WTC11 (cell line): ENCODE data around the gene CFAP119. TPM values are rescaled to one million over a fixed set of nuclear protein-coding genes. Genes with fewer than 3 reads are reported as not detected.

Experiments used
- ATAC-seq: fragments of 200-7000 bp; cut with Tn5 transposase; 2 replicates; pipeline ENCODE4 v1.10.0; 2021; ENCODE audit warnings: mild to moderate bottlenecking, moderate library complexity
- CTCF ChIA-PET: fragments of 300-600 bp; sonication (Branson Sonifier 250); formaldehyde crosslinking; loops from one replicate; lab custom pipeline; 2021; ENCODE audit warnings: antibody characterized with exemption; lab: Charles Lee
- POLR2A ChIA-PET: fragments of 350-600 bp; sonication (Branson Sonifier 250); formaldehyde crosslinking; loops from one replicate; lab custom pipeline; 2021; ENCODE audit warnings: antibody characterized with exemption; lab: Charles Lee
- DNase-seq: peaks from one replicate; pipeline ENCODE4 v3.0.0; 2021; ENCODE audit warnings: low spot score
- H3K27ac Mint-ChIP-seq: 2 replicates; pipeline ENCODE4 v1.8.0; 2021; ENCODE audit warnings: mixed read lengths
- H3K27me3 Mint-ChIP-seq: 2 replicates; pipeline ENCODE4 v1.8.0; 2021; ENCODE audit warnings: low read depth, mild to moderate bottlenecking, moderate library complexity, mixed read lengths
- H3K36me3 Mint-ChIP-seq: 2 replicates; pipeline ENCODE4 v1.8.0; 2021; ENCODE audit warnings: mixed read lengths
- H3K4me1 Mint-ChIP-seq: 2 replicates; pipeline ENCODE4 v1.8.0; 2022; ENCODE audit warnings: mixed read lengths
- H3K4me3 Mint-ChIP-seq: 2 replicates; pipeline ENCODE4 v1.8.0; 2021; ENCODE audit warnings: mild to moderate bottlenecking, moderate library complexity, mixed read lengths
- H3K9me3 Mint-ChIP-seq: 2 replicates; pipeline ENCODE4 v1.8.0; 2021; ENCODE audit warnings: mixed read lengths
- ATF1 ChIP-seq: sonication (generic); formaldehyde crosslinking; IDR thresholded peaks from 2 replicates; pipeline ENCODE4 v1.8.1; 2023; ENCODE audit warnings: mild to moderate bottlenecking, moderate library complexity, missing genetic modification reagents
- EMX1 ChIP-seq: fragments of 250-450 bp; sonication (Bioruptor Pico); IDR thresholded peaks from 2 replicates; pipeline ENCODE4 v1.8.0; 2021; ENCODE audit warnings: mild to moderate bottlenecking
- FOXK1 ChIP-seq: sonication (generic); formaldehyde crosslinking; IDR thresholded peaks from 2 replicates; pipeline ENCODE4 v1.8.0; 2022; ENCODE audit warnings: mild to moderate bottlenecking, moderate library complexity, missing genetic modification reagents
- FOXP1 ChIP-seq: sonication (generic); formaldehyde crosslinking; IDR thresholded peaks from 2 replicates; pipeline ENCODE4 v1.8.0; 2022; ENCODE audit warnings: missing genetic modification reagents, mild to moderate bottlenecking, moderate library complexity, borderline replicate concordance
- GRHL2 ChIP-seq: fragments of 250-450 bp; sonication (Bioruptor Pico); IDR thresholded peaks from 2 replicates; pipeline ENCODE4 v1.8.0; 2022; ENCODE audit warnings: mild to moderate bottlenecking, moderate library complexity; ENCODE audit not compliant: insufficient replicate concordance, severe bottlenecking
- NFYB ChIP-seq: sonication (generic); formaldehyde crosslinking; conservative IDR thresholded peaks from 2 replicates; pipeline ENCODE4 v1.8.0; 2022; ENCODE audit warnings: low read depth, missing genetic modification reagents
- NR2C2 ChIP-seq: sonication (generic); formaldehyde crosslinking; IDR thresholded peaks from 2 replicates; pipeline ENCODE4 v1.8.0; 2022; ENCODE audit warnings: mild to moderate bottlenecking, missing genetic modification reagents
- NR3C1 ChIP-seq: sonication (generic); formaldehyde crosslinking; conservative IDR thresholded peaks from 2 replicates; pipeline ENCODE4 v1.8.1; 2023; ENCODE audit warnings: low read depth, mild to moderate bottlenecking, missing genetic modification reagents
- PRRX2 ChIP-seq: fragments of 250-450 bp; sonication (Bioruptor Pico); IDR thresholded peaks from 2 replicates; pipeline ENCODE4 v1.8.0; 2021; ENCODE audit warnings: mild to moderate bottlenecking
- SMAD4 ChIP-seq: sonication (generic); formaldehyde crosslinking; IDR thresholded peaks from 2 replicates; pipeline ENCODE4 v1.8.0; 2022; ENCODE audit warnings: mild to moderate bottlenecking, missing genetic modification reagents
- TCF7 ChIP-seq: sonication (generic); formaldehyde crosslinking; IDR thresholded peaks from 2 replicates; pipeline ENCODE4 v1.8.0; 2022; ENCODE audit warnings: mild to moderate bottlenecking, low read depth, missing genetic modification reagents, moderate library complexity
- TEAD1 ChIP-seq: sonication (generic); formaldehyde crosslinking; IDR thresholded peaks from 2 replicates; pipeline ENCODE4 v1.8.0; 2022; ENCODE audit warnings: mild to moderate bottlenecking, missing genetic modification reagents
- TEAD4 ChIP-seq: sonication (generic); formaldehyde crosslinking; IDR thresholded peaks from 2 replicates; pipeline ENCODE4 v1.8.0; 2022; ENCODE audit warnings: mild to moderate bottlenecking, missing genetic modification reagents
- TP53 ChIP-seq: sonication (generic); formaldehyde crosslinking; IDR thresholded peaks from 2 replicates; pipeline ENCODE4 v1.8.1; 2023; ENCODE audit warnings: mild to moderate bottlenecking, missing genetic modification reagents
- ZNF317 ChIP-seq: sonication (generic); formaldehyde crosslinking; IDR thresholded peaks from 2 replicates; pipeline ENCODE4 v1.8.1; 2023; ENCODE audit warnings: low read depth, mild to moderate bottlenecking, moderate library complexity, missing genetic modification reagents, borderline replicate concordance
- ZNF416 ChIP-seq: fragments of 250-450 bp; sonication (Bioruptor Pico); IDR thresholded peaks from 2 replicates; pipeline ENCODE4 v1.9.0; 2021; ENCODE audit warnings: mild to moderate bottlenecking, inconsistent platforms
- ZNF671 ChIP-seq: fragments of 250-450 bp; sonication (Bioruptor Pico); IDR thresholded peaks from 2 replicates; pipeline ENCODE4 v1.8.0; 2021; ENCODE audit warnings: mild to moderate bottlenecking
- total RNA-seq: library from RNA; stranded (reverse); gene quantifications from 3 replicates; pipeline ENCODE4 v1.2.3, GENCODE V29; 2021
- TF ChIP-seq, protein P1 (sequence below): sonication (generic); formaldehyde crosslinking; IDR thresholded peaks from 2 replicates; pipeline ENCODE4 v1.8.1; 2022; ENCODE audit warnings: mild to moderate bottlenecking, moderate library complexity, missing genetic modification reagents
- TF ChIP-seq, protein P2 (sequence below): sonication (generic); formaldehyde crosslinking; IDR thresholded peaks from 2 replicates; pipeline ENCODE4 v1.8.1; 2023; ENCODE audit warnings: mild to moderate bottlenecking, missing genetic modification reagents
- TF ChIP-seq, protein P3 (sequence below): sonication (generic); formaldehyde crosslinking; IDR thresholded peaks from 2 replicates; pipeline ENCODE4 v1.8.0; 2022; ENCODE audit warnings: mild to moderate bottlenecking, missing genetic modification reagents
- TF ChIP-seq, protein P4 (sequence below): sonication (generic); formaldehyde crosslinking; IDR thresholded peaks from 2 replicates; pipeline ENCODE4 v1.8.1; 2023; ENCODE audit warnings: mild to moderate bottlenecking, missing genetic modification reagents
- TF ChIP-seq, protein P5 (sequence below): sonication (generic); formaldehyde crosslinking; IDR thresholded peaks from 2 replicates; pipeline ENCODE4 v1.8.0; 2023; ENCODE audit warnings: missing genetic modification reagents
- TF ChIP-seq, protein P6 (sequence below): sonication (generic); formaldehyde crosslinking; IDR thresholded peaks from 2 replicates; pipeline ENCODE4 v1.8.1; 2023; ENCODE audit warnings: mild to moderate bottlenecking, moderate library complexity, missing genetic modification reagents
- TF ChIP-seq, protein P7 (sequence below): sonication (generic); formaldehyde crosslinking; conservative IDR thresholded peaks from 2 replicates; pipeline ENCODE4 v1.8.1; 2023; ENCODE audit warnings: mild to moderate bottlenecking, low read depth, missing genetic modification reagents, moderate library complexity
- TF ChIP-seq, protein P8 (sequence below): fragments of 250-450 bp; sonication (Bioruptor Pico); IDR thresholded peaks from 2 replicates; pipeline ENCODE4 v1.9.0; 2021; ENCODE audit warnings: mild to moderate bottlenecking, borderline replicate concordance

CFAP119 gene
- total RNA-seq, 1 experiment from 2014 or later, result 6.6 TPM

DNA sequence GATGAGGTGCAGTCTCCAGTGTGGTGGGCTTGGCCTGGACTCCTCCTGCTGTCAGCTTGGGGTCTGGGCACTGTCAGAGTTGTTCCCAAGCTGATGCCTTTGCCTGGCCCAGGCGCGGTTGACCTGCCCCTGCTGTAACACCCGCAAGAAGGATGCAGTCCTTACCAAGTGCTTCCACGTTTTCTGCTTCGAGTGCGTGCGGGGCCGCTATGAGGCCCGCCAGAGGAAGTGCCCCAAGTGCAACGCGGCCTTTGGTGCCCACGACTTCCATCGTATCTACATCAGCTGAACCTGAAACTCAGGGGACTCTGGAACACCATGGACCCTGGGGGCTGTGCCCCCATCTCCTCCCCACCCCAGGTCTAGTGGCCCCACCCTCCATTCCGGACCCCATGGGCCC lies 12.0 kb upstream of the CFAP119 start (continued):
- TF ChIP-seq FOXP1 (no peak), SMAD4 (CRISPR knock-in tag) (no peak), NR2C2 (no peak), TEAD1 (CRISPR knock-in tag) (no peak), FOXK1 (CRISPR knock-in tag) (no peak)
- TF ChIP-seq, protein P1, sequence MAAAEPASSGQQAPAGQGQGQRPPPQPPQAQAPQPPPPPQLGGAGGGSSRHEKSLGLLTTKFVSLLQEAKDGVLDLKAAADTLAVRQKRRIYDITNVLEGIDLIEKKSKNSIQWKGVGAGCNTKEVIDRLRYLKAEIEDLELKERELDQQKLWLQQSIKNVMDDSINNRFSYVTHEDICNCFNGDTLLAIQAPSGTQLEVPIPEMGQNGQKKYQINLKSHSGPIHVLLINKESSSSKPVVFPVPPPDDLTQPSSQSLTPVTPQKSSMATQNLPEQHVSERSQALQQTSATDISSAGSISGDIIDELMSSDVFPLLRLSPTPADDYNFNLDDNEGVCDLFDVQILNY (CRISPR knock-in tag), result no peak
- TF ChIP-seq, protein P2, sequence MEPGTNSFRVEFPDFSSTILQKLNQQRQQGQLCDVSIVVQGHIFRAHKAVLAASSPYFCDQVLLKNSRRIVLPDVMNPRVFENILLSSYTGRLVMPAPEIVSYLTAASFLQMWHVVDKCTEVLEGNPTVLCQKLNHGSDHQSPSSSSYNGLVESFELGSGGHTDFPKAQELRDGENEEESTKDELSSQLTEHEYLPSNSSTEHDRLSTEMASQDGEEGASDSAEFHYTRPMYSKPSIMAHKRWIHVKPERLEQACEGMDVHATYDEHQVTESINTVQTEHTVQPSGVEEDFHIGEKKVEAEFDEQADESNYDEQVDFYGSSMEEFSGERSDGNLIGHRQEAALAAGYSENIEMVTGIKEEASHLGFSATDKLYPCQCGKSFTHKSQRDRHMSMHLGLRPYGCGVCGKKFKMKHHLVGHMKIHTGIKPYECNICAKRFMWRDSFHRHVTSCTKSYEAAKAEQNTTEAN (CRISPR knock-in tag), result no peak
- TF ChIP-seq, protein P3, sequence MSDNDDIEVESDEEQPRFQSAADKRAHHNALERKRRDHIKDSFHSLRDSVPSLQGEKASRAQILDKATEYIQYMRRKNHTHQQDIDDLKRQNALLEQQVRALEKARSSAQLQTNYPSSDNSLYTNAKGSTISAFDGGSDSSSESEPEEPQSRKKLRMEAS, result no peak

DNA sequence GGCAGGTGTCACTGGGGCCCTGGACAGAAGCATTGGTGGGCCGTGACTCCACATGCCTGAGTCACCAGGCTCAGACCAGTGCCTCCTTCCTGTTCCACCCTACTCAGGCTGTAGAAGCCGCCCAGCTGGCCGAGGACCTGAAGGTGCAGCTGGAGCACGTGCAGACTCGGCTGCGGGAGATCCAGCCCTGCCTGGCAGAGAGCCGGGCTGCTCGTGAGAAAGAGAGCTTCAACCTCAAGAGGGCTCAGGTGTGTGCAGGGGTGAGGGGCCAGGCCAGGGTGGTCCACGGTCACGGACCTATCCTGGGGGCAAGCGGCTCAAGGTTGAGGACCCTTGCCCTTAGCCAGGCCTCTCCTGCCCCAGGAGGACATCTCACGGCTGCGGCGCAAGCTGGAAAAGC lies 9.9 kb upstream of the CFAP119 start:
- H3K4me3 Mint-ChIP-seq, result no peak overlapping the region
- H3K4me1 Mint-ChIP-seq, result peaks cover 3% of the 10 kb centered on the region
- peaks cover 3% of the 10 kb centered on the region; the same call in 1 of the 2 replicates for H3K27me3 Mint-ChIP-seq
- no peak for TF ChIP-seq TEAD4 (CRISPR knock-in tag)
- no peak for TF ChIP-seq TP53 (CRISPR knock-in tag)
- no peak for TF ChIP-seq ZNF317 (CRISPR knock-in tag)
- TF ChIP-seq, protein P4, sequence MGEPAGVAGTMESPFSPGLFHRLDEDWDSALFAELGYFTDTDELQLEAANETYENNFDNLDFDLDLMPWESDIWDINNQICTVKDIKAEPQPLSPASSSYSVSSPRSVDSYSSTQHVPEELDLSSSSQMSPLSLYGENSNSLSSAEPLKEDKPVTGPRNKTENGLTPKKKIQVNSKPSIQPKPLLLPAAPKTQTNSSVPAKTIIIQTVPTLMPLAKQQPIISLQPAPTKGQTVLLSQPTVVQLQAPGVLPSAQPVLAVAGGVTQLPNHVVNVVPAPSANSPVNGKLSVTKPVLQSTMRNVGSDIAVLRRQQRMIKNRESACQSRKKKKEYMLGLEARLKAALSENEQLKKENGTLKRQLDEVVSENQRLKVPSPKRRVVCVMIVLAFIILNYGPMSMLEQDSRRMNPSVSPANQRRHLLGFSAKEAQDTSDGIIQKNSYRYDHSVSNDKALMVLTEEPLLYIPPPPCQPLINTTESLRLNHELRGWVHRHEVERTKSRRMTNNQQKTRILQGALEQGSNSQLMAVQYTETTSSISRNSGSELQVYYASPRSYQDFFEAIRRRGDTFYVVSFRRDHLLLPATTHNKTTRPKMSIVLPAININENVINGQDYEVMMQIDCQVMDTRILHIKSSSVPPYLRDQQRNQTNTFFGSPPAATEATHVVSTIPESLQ (CRISPR knock-in tag), result no peak
- TF ChIP-seq, protein P5, sequence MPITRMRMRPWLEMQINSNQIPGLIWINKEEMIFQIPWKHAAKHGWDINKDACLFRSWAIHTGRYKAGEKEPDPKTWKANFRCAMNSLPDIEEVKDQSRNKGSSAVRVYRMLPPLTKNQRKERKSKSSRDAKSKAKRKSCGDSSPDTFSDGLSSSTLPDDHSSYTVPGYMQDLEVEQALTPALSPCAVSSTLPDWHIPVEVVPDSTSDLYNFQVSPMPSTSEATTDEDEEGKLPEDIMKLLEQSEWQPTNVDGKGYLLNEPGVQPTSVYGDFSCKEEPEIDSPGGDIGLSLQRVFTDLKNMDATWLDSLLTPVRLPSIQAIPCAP (CRISPR knock-in tag), result no peak
- TF ChIP-seq NFYB (CRISPR knock-in tag), result no peak
- no peak for TF ChIP-seq ZNF416 (CRISPR knock-in tag)
- TF ChIP-seq, protein P6, sequence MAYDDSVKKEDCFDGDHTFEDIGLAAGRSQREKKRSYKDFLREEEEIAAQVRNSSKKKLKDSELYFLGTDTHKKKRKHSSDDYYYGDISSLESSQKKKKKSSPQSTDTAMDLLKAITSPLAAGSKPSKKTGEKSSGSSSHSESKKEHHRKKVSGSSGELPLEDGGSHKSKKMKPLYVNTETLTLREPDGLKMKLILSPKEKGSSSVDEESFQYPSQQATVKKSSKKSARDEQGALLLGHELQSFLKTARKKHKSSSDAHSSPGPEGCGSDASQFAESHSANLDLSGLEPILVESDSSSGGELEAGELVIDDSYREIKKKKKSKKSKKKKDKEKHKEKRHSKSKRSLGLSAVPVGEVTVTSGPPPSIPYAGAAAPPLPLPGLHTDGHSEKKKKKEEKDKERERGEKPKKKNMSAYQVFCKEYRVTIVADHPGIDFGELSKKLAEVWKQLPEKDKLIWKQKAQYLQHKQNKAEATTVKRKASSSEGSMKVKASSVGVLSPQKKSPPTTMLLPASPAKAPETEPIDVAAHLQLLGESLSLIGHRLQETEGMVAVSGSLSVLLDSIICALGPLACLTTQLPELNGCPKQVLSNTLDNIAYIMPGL (CRISPR knock-in tag), result no peak
- TF ChIP-seq PRRX2 (CRISPR knock-in tag), result no peak
- no peak for TF ChIP-seq SMAD4 (CRISPR knock-in tag)
- no peak for TF ChIP-seq TCF7 (CRISPR knock-in tag)
- no peak for TF ChIP-seq EMX1
- TF ChIP-seq, protein P7, sequence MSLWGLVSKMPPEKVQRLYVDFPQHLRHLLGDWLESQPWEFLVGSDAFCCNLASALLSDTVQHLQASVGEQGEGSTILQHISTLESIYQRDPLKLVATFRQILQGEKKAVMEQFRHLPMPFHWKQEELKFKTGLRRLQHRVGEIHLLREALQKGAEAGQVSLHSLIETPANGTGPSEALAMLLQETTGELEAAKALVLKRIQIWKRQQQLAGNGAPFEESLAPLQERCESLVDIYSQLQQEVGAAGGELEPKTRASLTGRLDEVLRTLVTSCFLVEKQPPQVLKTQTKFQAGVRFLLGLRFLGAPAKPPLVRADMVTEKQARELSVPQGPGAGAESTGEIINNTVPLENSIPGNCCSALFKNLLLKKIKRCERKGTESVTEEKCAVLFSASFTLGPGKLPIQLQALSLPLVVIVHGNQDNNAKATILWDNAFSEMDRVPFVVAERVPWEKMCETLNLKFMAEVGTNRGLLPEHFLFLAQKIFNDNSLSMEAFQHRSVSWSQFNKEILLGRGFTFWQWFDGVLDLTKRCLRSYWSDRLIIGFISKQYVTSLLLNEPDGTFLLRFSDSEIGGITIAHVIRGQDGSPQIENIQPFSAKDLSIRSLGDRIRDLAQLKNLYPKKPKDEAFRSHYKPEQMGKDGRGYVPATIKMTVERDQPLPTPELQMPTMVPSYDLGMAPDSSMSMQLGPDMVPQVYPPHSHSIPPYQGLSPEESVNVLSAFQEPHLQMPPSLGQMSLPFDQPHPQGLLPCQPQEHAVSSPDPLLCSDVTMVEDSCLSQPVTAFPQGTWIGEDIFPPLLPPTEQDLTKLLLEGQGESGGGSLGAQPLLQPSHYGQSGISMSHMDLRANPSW (CRISPR knock-in tag), result no peak
- TF ChIP-seq ATF1, result no peak
- TF ChIP-seq, protein P8, sequence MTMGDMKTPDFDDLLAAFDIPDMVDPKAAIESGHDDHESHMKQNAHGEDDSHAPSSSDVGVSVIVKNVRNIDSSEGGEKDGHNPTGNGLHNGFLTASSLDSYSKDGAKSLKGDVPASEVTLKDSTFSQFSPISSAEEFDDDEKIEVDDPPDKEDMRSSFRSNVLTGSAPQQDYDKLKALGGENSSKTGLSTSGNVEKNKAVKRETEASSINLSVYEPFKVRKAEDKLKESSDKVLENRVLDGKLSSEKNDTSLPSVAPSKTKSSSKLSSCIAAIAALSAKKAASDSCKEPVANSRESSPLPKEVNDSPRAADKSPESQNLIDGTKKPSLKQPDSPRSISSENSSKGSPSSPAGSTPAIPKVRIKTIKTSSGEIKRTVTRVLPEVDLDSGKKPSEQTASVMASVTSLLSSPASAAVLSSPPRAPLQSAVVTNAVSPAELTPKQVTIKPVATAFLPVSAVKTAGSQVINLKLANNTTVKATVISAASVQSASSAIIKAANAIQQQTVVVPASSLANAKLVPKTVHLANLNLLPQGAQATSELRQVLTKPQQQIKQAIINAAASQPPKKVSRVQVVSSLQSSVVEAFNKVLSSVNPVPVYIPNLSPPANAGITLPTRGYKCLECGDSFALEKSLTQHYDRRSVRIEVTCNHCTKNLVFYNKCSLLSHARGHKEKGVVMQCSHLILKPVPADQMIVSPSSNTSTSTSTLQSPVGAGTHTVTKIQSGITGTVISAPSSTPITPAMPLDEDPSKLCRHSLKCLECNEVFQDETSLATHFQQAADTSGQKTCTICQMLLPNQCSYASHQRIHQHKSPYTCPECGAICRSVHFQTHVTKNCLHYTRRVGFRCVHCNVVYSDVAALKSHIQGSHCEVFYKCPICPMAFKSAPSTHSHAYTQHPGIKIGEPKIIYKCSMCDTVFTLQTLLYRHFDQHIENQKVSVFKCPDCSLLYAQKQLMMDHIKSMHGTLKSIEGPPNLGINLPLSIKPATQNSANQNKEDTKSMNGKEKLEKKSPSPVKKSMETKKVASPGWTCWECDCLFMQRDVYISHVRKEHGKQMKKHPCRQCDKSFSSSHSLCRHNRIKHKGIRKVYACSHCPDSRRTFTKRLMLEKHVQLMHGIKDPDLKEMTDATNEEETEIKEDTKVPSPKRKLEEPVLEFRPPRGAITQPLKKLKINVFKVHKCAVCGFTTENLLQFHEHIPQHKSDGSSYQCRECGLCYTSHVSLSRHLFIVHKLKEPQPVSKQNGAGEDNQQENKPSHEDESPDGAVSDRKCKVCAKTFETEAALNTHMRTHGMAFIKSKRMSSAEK, result no peak
- no peak for TF ChIP-seq NR3C1 (CRISPR knock-in tag)
- TF ChIP-seq GRHL2 (CRISPR knock-in tag), result no peak
- TF ChIP-seq ZNF671, result no peak
- no peak for ATAC-seq
- H3K9me3 Mint-ChIP-seq, result no peaks in the 10 kb centered on the region
- ChIA-PET POLR2A (no interaction called here), CTCF (no interaction called here)
- DNase-seq, result no peak
- H3K36me3 Mint-ChIP-seq, result peaks cover 60% of the 10 kb centered on the region
- H3K27ac Mint-ChIP-seq, result no peak overlapping the region
